ENCODE data around the gene ZFHX3.

Gene ZFHX3

DNA sequence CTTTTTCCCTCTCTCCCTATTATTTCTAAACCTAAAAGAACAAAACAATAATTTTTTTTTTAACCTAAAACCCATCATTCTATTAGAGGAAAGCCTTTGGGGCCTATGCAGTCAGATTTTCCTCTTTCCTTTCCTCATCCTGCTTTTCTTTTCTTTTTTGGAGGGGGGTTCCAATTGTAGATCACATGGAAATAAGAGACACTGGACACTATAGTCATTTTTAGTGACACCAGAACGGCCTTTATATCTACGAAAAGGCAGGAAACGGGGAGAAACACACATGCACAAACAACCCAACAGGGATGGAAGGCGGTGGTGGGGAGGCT lies 5.1 kb upstream of the ZFHX3 start:
- in situ Hi-C loops (cut with HindIII; ENCODE audit: low sequenced_read_pairs) = no loop called here
- H3K4me3 ChIP-seq (ENCODE audit: low read depth, low read length) = no peak overlapping the region
- TF ChIP-seq, protein P1, sequence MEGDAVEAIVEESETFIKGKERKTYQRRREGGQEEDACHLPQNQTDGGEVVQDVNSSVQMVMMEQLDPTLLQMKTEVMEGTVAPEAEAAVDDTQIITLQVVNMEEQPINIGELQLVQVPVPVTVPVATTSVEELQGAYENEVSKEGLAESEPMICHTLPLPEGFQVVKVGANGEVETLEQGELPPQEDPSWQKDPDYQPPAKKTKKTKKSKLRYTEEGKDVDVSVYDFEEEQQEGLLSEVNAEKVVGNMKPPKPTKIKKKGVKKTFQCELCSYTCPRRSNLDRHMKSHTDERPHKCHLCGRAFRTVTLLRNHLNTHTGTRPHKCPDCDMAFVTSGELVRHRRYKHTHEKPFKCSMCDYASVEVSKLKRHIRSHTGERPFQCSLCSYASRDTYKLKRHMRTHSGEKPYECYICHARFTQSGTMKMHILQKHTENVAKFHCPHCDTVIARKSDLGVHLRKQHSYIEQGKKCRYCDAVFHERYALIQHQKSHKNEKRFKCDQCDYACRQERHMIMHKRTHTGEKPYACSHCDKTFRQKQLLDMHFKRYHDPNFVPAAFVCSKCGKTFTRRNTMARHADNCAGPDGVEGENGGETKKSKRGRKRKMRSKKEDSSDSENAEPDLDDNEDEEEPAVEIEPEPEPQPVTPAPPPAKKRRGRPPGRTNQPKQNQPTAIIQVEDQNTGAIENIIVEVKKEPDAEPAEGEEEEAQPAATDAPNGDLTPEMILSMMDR (IDR thresholded peaks at IDR 0.05; ENCODE audit: low read depth, low read length, missing control alignments) = no peak
- no peak for DNase-seq (ENCODE audit: low read depth)

DNA sequence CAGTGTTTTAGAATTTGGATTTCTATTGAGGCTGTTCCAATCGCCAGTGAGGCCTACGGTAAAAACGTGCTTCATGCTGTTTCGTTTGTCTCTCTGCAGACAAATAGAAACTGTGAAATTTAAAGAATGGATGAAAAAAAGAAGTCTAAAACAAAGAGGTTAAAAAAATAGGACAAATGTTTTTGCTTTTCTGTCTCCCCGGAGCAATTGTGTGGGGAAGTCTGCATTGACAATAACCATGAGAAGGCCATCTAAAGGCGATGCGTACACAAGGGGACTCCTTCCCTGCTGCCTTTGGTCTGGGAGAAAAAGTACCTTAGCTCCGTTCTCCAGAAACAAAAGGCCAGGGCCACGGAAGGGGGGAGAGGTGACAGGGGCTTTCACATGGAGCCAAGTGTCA lies 4.6 kb upstream of the ZFHX3 start:
- TF ChIP-seq, protein P1 (IDR thresholded peaks at IDR 0.05; ENCODE audit: low read depth, low read length, missing control alignments) = no peak
- DNase-seq (ENCODE audit: low read depth) = no peak
- in situ Hi-C loops (cut with HindIII; ENCODE audit: low sequenced_read_pairs) = no loop called here
- H3K4me3 ChIP-seq (ENCODE audit: low read depth, low read length) = no peak overlapping the region

DNA sequence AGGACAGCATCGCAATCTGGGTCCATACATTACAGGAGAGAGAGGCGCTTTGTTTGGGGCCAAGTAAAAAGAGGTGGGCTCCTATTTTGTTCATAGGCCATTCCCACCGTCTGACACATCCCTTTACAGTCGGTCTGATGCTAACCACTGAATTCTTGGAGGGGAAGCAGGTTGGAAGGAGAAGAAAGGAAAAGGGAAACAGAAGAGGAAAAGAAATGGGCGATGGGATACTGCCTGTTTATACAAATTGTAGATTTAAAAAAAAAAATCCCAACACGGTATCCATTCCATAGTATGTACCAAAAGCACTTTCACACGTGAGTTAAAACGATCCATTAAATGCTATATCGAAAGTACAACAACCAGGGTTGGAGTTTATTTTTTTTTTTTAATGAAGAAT lies 4.0 kb upstream of the ZFHX3 start:
- TF ChIP-seq, protein P1 (IDR thresholded peaks at IDR 0.05; ENCODE audit: low read depth, low read length, missing control alignments) = no peak
- no peak for DNase-seq (ENCODE audit: low read depth)
- in situ Hi-C loops (cut with HindIII; ENCODE audit: low sequenced_read_pairs) = no loop called here

DNA sequence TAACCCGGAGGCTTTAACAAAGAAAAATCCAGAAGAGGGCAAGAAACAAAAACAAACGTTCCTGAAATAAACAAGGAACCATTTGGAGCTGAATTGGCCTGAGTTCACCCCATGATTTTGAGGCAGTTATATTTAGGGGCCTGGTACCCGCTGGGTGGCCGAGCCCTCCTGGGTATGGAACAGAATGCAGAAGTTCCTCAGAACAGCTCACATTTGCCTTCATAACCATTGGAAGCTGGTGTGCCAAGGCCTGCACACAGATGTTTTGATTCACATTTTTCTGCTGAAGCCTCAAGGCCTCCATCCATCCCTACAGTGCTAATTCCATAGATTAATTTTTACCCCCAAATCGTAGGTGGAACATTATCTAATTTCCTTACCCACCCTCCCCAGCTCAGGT lies 3.3 kb upstream of the ZFHX3 start:
- no peak overlapping the region for H3K4me3 ChIP-seq (ENCODE audit: low read depth, low read length)
- no peak for DNase-seq (ENCODE audit: low read depth)
- in situ Hi-C loops (cut with HindIII; ENCODE audit: low sequenced_read_pairs) = no loop called here
- TF ChIP-seq, protein P1 (IDR thresholded peaks at IDR 0.05; ENCODE audit: low read depth, low read length, missing control alignments) = no peak

More for the DNA sequence above, 4.0 kb upstream of the ZFHX3 start:
- H3K4me3 ChIP-seq (ENCODE audit: low read depth, low read length) = no peak overlapping the region

DNA sequence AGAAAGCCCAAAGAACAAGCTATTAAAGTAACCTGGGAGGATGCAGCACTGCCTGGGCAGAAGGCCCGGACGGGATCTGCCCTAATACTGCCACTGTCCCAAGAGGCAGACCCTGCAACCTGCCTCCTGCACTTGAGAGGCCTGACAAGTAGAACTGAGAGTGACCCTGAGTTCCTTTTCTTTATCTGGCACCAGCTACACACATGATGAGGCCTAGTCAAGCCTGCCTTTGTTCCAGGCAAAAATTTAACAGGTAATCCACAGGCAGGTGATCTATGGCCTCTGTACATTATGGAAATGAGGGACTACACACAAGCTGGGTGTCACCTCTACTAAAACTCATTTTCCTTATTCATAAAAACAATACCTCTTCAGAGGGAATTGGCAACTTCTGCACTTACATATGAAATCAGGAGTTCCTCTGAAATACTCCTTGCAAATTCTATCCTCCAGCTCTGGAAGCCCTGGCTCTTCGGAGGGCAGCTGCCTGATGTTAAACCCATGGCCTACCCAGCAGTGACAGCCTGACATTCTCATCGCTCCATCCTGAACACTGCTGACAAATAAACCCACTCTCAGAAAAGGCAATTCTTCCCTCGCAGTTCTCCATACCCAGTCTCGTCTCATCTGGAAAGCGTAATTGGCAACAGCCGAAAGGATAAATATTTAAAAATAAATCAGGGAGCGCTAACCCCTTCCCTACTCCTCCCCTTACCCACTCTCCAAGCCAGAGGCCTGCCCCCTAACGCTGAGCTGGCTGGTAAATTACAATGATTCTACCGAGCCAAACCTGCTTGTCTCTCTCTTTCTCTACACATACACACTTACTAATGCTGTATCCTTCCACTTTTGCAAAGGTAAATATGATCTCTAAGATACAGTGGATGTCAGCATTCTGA lies 2.5 kb upstream of the ZFHX3 start:
- in situ Hi-C loops (cut with HindIII; ENCODE audit: low sequenced_read_pairs) = no loop called here
- DNase-seq (ENCODE audit: low read depth) = no peak
- TF ChIP-seq, protein P1 (IDR thresholded peaks at IDR 0.05; ENCODE audit: low read depth, low read length, missing control alignments) = no peak
- H3K4me3 ChIP-seq (ENCODE audit: low read depth, low read length) = no peak overlapping the region

DNA sequence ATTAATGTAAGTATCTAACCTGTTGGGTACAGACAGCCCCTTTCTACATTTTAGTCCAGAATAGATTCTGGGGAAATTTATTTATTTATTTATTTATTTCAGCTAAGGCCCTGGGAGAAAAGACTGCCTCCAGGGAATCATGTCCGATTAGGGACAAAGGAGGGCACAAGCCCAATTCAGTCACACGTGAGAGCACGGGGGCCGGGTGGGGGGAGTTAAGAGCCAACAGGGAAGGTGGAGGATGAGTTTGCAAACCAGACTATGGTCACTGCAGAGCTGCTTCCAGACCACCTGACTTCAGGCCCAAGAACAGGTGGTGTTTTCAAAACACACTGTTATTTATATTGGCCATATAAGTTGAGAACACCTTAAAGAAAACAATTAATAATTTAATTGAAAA lies 1.6 kb upstream of the ZFHX3 start:
- in situ Hi-C loops (cut with HindIII; ENCODE audit: low sequenced_read_pairs) = no loop called here
- no peak for DNase-seq (ENCODE audit: low read depth)
- TF ChIP-seq, protein P1 (IDR thresholded peaks at IDR 0.05; ENCODE audit: low read depth, low read length, missing control alignments) = no peak
- no peak overlapping the region for H3K4me3 ChIP-seq (ENCODE audit: low read depth, low read length)

All from astrocyte of the cerebellum (primary cell).